AG04449 (cell line): Measurements from ENCODE around the gene C11orf16.

Source experiments
- CTCF ChIA-PET: fragments of 350-600 bp; formaldehyde crosslinking; extraction: SDS; loops from one replicate; lab custom pipeline; 2021; ENCODE audit warnings: antibody characterized with exemption; lab: Yijun Ruan, JAX
- POLR2A ChIA-PET: fragments of 400-600, 350-600 bp; formaldehyde crosslinking; extraction: SDS; loops from one replicate; lab custom pipeline; 2020; ENCODE audit warnings: antibody characterized with exemption, inconsistent platforms; lab: Yijun Ruan, JAX
- DNase-seq: peaks from one replicate; pipeline ENCODE4 v3.0.0-alpha.2; 2010; ENCODE audit warnings: low read depth, low spot score
- H3K4me3 ChIP-seq: 2 replicates; pipeline ENCODE4 v1.5.1; 2011; ENCODE audit warnings: low read depth, mild to moderate bottlenecking, control low read depth, low read length
- CTCF ChIP-seq: IDR thresholded peaks from one replicate; pipeline ENCODE4 v1.5.1; 2011; ENCODE audit warnings: mild to moderate bottlenecking, moderate library complexity, low read length, control low read depth, inconsistent platforms; ENCODE audit not compliant: insufficient read depth; ENCODE audit errors: missing control alignments

Gene C11orf16

GRCh38 chr11:8870411-8871170, 62.2 kb downstream of the C11orf16 start:
- no peak for TF ChIP-seq CTCF
- peak overlapping the region; percentile 77 for H3K4me3 ChIP-seq
- POLR2A ChIA-PET = interaction anchor here (0.7 to 2.2 kb wide), 18 partner anchors 23 to 199 kb away, joined by 3 to 10 read pairs (median 4); a partner anchor contains a TSS
- CTCF ChIA-PET = interaction anchor here (1.5 to 4.5 kb wide), 3 partner anchors 35 to 89 kb away, joined by 4 to 25 read pairs (median 10); no protein-coding TSS in a partner anchor
- no peak for DNase-seq
